OCI-LY7 (cell line): ENCODE results near the gene STAT4. TPM values are rescaled to one million over a fixed set of nuclear protein-coding genes. Genes with fewer than 3 reads are reported as not detected.
A peak's percentile ranks its signal among the peaks of the same experiment; 100 is the strongest.

Experiments used
- BruUV-seq: library from RNA; stranded (reverse); fragments of 400-500 nt; replicated peaks from 2 replicates; lab custom pipeline; 2021; lab: Mats Ljungman, UMichigan
- CTCF ChIA-PET: fragments of 300-600 bp; sonication (Branson Sonifier 250); formaldehyde crosslinking; loops from one replicate; lab custom pipeline; 2022; ENCODE audit warnings: antibody characterized with exemption; ENCODE audit not compliant: unreplicated experiment; lab: Charles Lee
- POLR2A ChIA-PET: fragments of 300-600 bp; sonication (Branson Sonifier 250); formaldehyde crosslinking; loops from one replicate; lab custom pipeline; 2022; ENCODE audit warnings: antibody characterized with exemption; lab: Charles Lee
- DNase-seq: peaks from one replicate; pipeline ENCODE4 v3.0.0-alpha.2; 2015; ENCODE audit warnings: low spot score
- H2AFZ ChIP-seq: fragments of 200-600 bp; sonication (generic), shearing (Covaris generic); 2 replicates; pipeline ENCODE4 v1.6.1; 2014; ENCODE audit warnings: mild to moderate bottlenecking, antibody characterized with exemption, low read length, moderate library complexity
- H3K27ac ChIP-seq: fragments of 200-600 bp; sonication (generic); 2 replicates; pipeline ENCODE4 v1.5.1; 2014; ENCODE audit warnings: mixed run types, low read depth, mild to moderate bottlenecking, moderate library complexity, low read length, inconsistent platforms; ENCODE audit not compliant: poor library complexity, severe bottlenecking
- H3K36me3 ChIP-seq: fragments of 200-600 bp; sonication (generic); 2 replicates; pipeline ENCODE4 v1.6.1; 2014; ENCODE audit warnings: mild to moderate bottlenecking, antibody characterized with exemption, low read length, moderate library complexity, mixed read lengths; ENCODE audit not compliant: insufficient read depth
- H3K4me1 ChIP-seq: fragments of 200-600 bp; sonication (generic); 2 replicates; pipeline ENCODE4 v1.5.1; 2014; ENCODE audit warnings: mild to moderate bottlenecking, low read length; ENCODE audit not compliant: insufficient read depth, poor library complexity, severe bottlenecking
- H3K4me2 ChIP-seq: fragments of 200-600 bp; sonication (generic); 2 replicates; pipeline ENCODE4 v1.6.1; 2014; ENCODE audit warnings: mild to moderate bottlenecking, low read length
- H3K4me3 ChIP-seq: fragments of 200-600 bp; sonication (generic); 2 replicates; pipeline ENCODE4 v1.5.1; 2014; ENCODE audit warnings: mild to moderate bottlenecking, low read depth, low read length; ENCODE audit not compliant: poor library complexity, severe bottlenecking
- H3K79me2 ChIP-seq: fragments of 200-600 bp; sonication (generic); 2 replicates; pipeline ENCODE4 v1.6.1; 2016; ENCODE audit warnings: low read depth, mild to moderate bottlenecking, low read length, moderate library complexity, mixed read lengths; ENCODE audit not compliant: insufficient read depth
- H3K9me2 ChIP-seq: fragments of 200-600 bp; sonication (generic); 2 replicates; pipeline ENCODE4 v1.6.1; 2016; ENCODE audit warnings: mild to moderate bottlenecking, low read length, mixed read lengths; ENCODE audit not compliant: insufficient read depth
- H3K9me3 ChIP-seq: fragments of 200-600 bp; sonication (generic); 2 replicates; pipeline ENCODE4 v1.6.1; 2014; ENCODE audit warnings: mild to moderate bottlenecking, mixed run types, low read length, mixed read lengths
- H4K20me1 ChIP-seq: fragments of 200-600 bp; sonication (generic); 2 replicates; pipeline ENCODE4 v1.6.1; 2014; ENCODE audit warnings: mild to moderate bottlenecking, antibody characterized with exemption, low read length, moderate library complexity, mixed read lengths; ENCODE audit not compliant: insufficient read depth
- CTCF ChIP-seq: fragments of 200-600 bp; sonication (generic); conservative IDR thresholded peaks from 2 replicates; pipeline ENCODE4 v1.5.1; 2014; ENCODE audit warnings: mild to moderate bottlenecking, antibody characterized with exemption, low read length, moderate library complexity, mixed read lengths
- EZH2phosphoT487 ChIP-seq: fragments of 200-600 bp; sonication (generic); IDR thresholded peaks from 2 replicates; pipeline ENCODE4 v1.6.1; 2018; ENCODE audit warnings: low read depth, borderline replicate concordance, mild to moderate bottlenecking, mixed run types, antibody characterized with exemption, low read length, moderate library complexity, mixed read lengths
- intact Hi-C: fragments of 100-400 bp; cut with micrococcal nuclease; formaldehyde crosslinking; loops from one replicate; pipeline ENCODE4 v1.10.0; 2022; ENCODE audit not compliant: unreplicated experiment
- total RNA-seq, 2 experiments: library from RNA; depleted of rRNA in 1 of 2; stranded (reverse); fragments of >200 nt in 1 of 2; shearing (Covaris generic) in 1 of 2; gene quantifications; 2 replicates each; pipeline ENCODE4 v1.2.3, GENCODE V29; 2014 to 2022

Gene STAT4
- total RNA-seq, 2 experiments from 2014 or later = not detected

- POLR2A ChIA-PET = interaction anchor here (0.6 kb wide), 1 partner anchor 334 kb away, joined by 4 read pairs; no protein-coding TSS in a partner anchor
- no peak for TF ChIP-seq CTCF
- TF ChIP-seq EZH2phosphoT487 = no peak
- H3K9me2 ChIP-seq = no peaks in the 10 kb centered on the region
- CTCF ChIA-PET = no interaction called here
- H4K20me1 ChIP-seq = no peaks in the 10 kb centered on the region
- no peak overlapping the region for H2AFZ ChIP-seq
- H3K4me1 ChIP-seq = no peaks in the 10 kb centered on the region
- H3K4me3 ChIP-seq = no peak overlapping the region
- H3K9me3 ChIP-seq = no peaks in the 10 kb centered on the region
- no peak overlapping the region for H3K4me2 ChIP-seq
- intact Hi-C loops = no loop called here
- no peaks in the 10 kb centered on the region for H3K36me3 ChIP-seq
- H3K27ac ChIP-seq = no peak overlapping the region
- no peaks in the 10 kb centered on the region for H3K79me2 ChIP-seq
- no TSS peak for BruUV-seq
- DNase-seq = no peak
Measured at GRCh38 chr2:191166756-191167445, 16.1 kb upstream of the STAT4 start.

GRCh38 chr2:191166111-191166755 is 15.4 kb upstream of the STAT4 start:
- Histone ChIP-seq H3K4me1 (no peaks in the 10 kb centered on the region), H3K36me3 (no peaks in the 10 kb centered on the region), H3K9me2 (no peaks in the 10 kb centered on the region), H3K4me2 (no peak overlapping the region), H3K79me2 (no peaks in the 10 kb centered on the region), H3K4me3 (no peak overlapping the region), H2AFZ (no peak overlapping the region), H4K20me1 (no peaks in the 10 kb centered on the region), H3K27ac (no peak overlapping the region), H3K9me3 (no peaks in the 10 kb centered on the region)
- TF ChIP-seq EZH2phosphoT487 (no peak), CTCF (no peak)
- no TSS peak for BruUV-seq
- ChIA-PET POLR2A (interaction anchor here (0.5 to 0.6 kb wide), 2 partner anchors 117 to 335 kb away, joined by 3 to 4 read pairs; no protein-coding TSS in a partner anchor), CTCF (no interaction called here)
- intact Hi-C loops = no loop called here
- no peak for DNase-seq

- no peaks in the 10 kb centered on the region for H3K79me2 ChIP-seq
- H3K27ac ChIP-seq = no peak overlapping the region
- no peaks in the 10 kb centered on the region for H4K20me1 ChIP-seq
- no peaks in the 10 kb centered on the region for H3K9me3 ChIP-seq
- intact Hi-C loops = no loop called here
- no peaks in the 10 kb centered on the region for H3K9me2 ChIP-seq
- DNase-seq = peak; percentile 4
- H3K4me1 ChIP-seq = no peaks in the 10 kb centered on the region
- no peaks in the 10 kb centered on the region for H3K36me3 ChIP-seq
- ChIA-PET POLR2A (no interaction called here), CTCF (no interaction called here)
- H2AFZ ChIP-seq = no peak overlapping the region; the same call in 1 of the 2 replicates
- TF ChIP-seq CTCF = peak; percentile 71
- TF ChIP-seq EZH2phosphoT487 = no peak
- H3K4me3 ChIP-seq = no peak overlapping the region
- BruUV-seq = no TSS peak
- no peak overlapping the region for H3K4me2 ChIP-seq
Measured at GRCh38 chr2:191165176-191165643, 14.4 kb upstream of the STAT4 start.
